GM19239 (cell line): ENCODE data around the gene KRTAP5-6.
"Not testable (repeated sequence)": the region's sequence is repeated elsewhere in the genome, so short reads cannot be mapped to it uniquely, and the experiment has no call there.

Experiments
- DNase-seq: peaks from one replicate; pipeline ENCODE4 v3.0.0; 2011; ENCODE audit warnings: low spot score; ENCODE audit not compliant: insufficient read length
- FAIRE-seq: peaks from 2 replicates; lab custom pipeline; 2011; peaks lifted over from hg19 to GRCh38; lab: Jason Lieb, UNC

Gene KRTAP5-6

GRCh38 chr11:1679881-1680280 lies 17.1 kb upstream of the KRTAP5-6 start:
- FAIRE-seq = no peak

GRCh38 chr11:1682225-1682905 lies 14.6 kb upstream of the KRTAP5-6 start:
- no peak for FAIRE-seq

More at GRCh38 chr11:1679881-1680280, 17.1 kb upstream of the KRTAP5-6 start:
- no peak for DNase-seq

GRCh38 chr11:1683216-1683615 lies 13.8 kb upstream of the KRTAP5-6 start:
- not testable (repeated sequence) for FAIRE-seq

More at GRCh38 chr11:1682225-1682905, 14.6 kb upstream of the KRTAP5-6 start:
- no peak for DNase-seq

GRCh38 chr11:1683904-1684572 lies 13.0 kb upstream of the KRTAP5-6 start:
- FAIRE-seq, DNase-seq: not testable (repeated sequence)

More at GRCh38 chr11:1683216-1683615, 13.8 kb upstream of the KRTAP5-6 start:
- DNase-seq = not testable (repeated sequence)

GRCh38 chr11:1684886-1685874 lies 11.8 kb upstream of the KRTAP5-6 start:
- DNase-seq, FAIRE-seq: not testable (repeated sequence)

GRCh38 chr11:1686220-1686619 lies 10.8 kb upstream of the KRTAP5-6 start:
- DNase-seq, FAIRE-seq: not testable (repeated sequence)

- DNase-seq, FAIRE-seq: not testable (repeated sequence)
These were observed 8.6 kb upstream of the KRTAP5-6 start for GRCh38 chr11:1688336-1688947.

- not testable (repeated sequence) for FAIRE-seq, DNase-seq
These were observed 7.5 kb upstream of the KRTAP5-6 start for GRCh38 chr11:1689250-1690166.

- FAIRE-seq = no peak
- DNase-seq = no peak
These were observed 6.6 kb upstream of the KRTAP5-6 start for GRCh38 chr11:1690167-1691025.

- FAIRE-seq = no peak
- no peak for DNase-seq
These were observed 5.7 kb upstream of the KRTAP5-6 start for GRCh38 chr11:1691026-1691877.

- DNase-seq = no peak
- FAIRE-seq = no peak
These were observed 4.9 kb upstream of the KRTAP5-6 start for GRCh38 chr11:1691878-1692707.

GRCh38 chr11:1692708-1693326 lies 4.2 kb upstream of the KRTAP5-6 start:
- FAIRE-seq (no peak), DNase-seq (no peak)

- no peak for FAIRE-seq
- peak; percentile 80 for DNase-seq
These were observed 3.5 kb upstream of the KRTAP5-6 start for GRCh38 chr11:1693327-1694063.

- peak; percentile 93 for DNase-seq
- FAIRE-seq = peak; percentile 45
These were observed 2.7 kb upstream of the KRTAP5-6 start for GRCh38 chr11:1694064-1694845.
